ENCODE data around the gene NAT8L.
A peak's percentile ranks its signal among the peaks of the same experiment; 100 is the strongest.

The NAT8L gene

GRCh38 chr4:2046031-2046961 is 12.8 kb upstream of the NAT8L start:
- DNase-seq = no peak

GRCh38 chr4:2047031-2047660 is 12.0 kb upstream of the NAT8L start:
- DNase-seq = no peak

GRCh38 chr4:2047781-2048581 is 11.1 kb upstream of the NAT8L start:
- no peak for DNase-seq

GRCh38 chr4:2048831-2049230 is 10.3 kb upstream of the NAT8L start:
- DNase-seq = no peak

GRCh38 chr4:2049381-2049780 is 9.7 kb upstream of the NAT8L start:
- DNase-seq = no peak

- DNase-seq = no peak
Observed at GRCh38 chr4:2049811-2050210, 9.3 kb upstream of the NAT8L start.

GRCh38 chr4:2051086-2051485 is 8.0 kb upstream of the NAT8L start:
- no peak for DNase-seq

GRCh38 chr4:2054217-2054616 is 4.9 kb upstream of the NAT8L start:
- no peak for DNase-seq

GRCh38 chr4:2057382-2058065 is 1.6 kb upstream of the NAT8L start:
- DNase-seq = no peak

GRCh38 chr4:2058264-2059045 is 672 bp upstream of the NAT8L start:
- DNase-seq = peak in 1 of 2 experiments; percentile 54

- peak; percentile 13 to 52 for DNase-seq
Observed at GRCh38 chr4:2059726-2060602, 837 bp downstream of the NAT8L start.

GRCh38 chr4:2060611-2061185 is 1.6 kb downstream of the NAT8L start:
- DNase-seq = no peak

DNA sequence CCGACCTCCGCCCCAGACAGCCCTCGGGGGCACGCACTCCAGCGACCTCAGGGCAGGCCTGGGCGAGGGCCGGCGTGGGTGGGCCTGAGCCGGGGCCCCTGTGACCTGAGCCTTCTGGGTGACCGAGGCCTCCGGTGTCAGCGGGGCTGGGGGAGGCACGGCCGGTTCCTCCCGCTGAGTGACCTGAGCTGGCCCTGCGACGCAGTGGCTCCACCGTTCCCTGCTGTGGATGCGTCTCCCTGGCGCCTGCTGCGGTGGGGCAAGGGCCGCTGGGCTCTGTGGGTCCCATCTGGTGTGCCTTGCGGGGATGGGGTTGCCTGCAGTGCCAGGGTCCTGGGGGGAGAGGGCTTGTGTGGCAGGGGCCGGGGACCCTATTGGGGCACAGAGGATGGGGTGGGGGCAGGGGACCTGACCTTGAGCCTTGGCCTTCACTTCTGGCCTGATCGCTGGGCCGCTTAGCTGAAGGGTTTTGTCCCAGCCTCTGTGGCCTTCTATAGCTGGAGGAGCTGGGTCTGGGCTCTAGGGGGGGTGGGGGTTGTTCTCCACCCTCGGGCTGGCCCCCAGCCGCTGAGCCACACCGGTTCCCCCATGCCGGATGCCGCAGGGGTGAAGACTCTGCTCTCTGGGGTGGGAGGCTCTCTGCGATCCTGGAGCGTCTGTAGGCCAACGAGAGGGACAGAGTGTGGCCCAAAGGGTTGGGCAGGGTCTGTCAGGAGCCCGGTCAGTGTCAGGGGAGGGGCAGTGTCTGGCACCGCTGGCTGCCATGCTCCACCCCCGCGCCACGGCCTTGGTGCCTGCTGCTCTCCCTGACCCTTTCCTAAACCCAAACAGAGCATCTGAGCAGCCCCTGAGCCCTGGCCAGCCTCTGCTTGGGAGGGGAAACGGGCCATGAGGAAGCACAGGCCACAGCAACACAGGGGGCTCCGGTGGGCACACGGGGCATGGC is 2.3 kb downstream of the NAT8L start:
- DNase-seq = no peak

DNA sequence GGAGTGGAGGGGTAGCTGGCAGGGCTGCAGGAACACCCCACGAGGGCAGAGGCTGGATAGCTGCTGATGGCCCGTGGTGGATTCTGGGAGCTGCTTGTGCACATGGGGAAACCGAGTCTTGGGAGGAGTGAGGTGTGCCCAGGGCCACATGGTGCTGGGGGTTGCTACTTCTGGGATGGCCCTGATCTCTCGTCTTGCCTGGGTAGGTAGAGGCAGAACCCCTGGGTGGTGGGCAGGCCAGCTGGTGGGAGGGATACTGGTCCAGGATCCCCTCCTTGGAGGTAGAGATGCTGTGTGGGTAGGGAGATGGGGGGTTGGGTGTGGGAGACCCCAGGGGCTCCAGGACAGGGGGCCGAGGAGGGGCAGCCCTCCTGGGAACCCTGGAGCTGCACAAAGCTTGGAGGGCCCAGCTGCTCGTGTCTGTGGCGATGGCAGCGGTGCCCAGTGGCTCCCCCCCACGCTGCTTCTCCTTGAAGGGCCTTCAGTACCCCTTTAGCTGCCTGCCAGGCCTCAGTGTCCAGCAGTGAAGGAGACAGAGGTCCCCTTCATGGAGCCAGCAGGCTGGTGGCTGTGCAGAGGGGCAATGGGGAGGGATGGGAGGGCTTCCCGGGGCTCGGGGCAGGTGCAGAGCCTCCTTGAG is 3.2 kb downstream of the NAT8L start:
- no peak for DNase-seq

GRCh38 chr4:2062808-2063524 is 3.8 kb downstream of the NAT8L start:
- no peak for DNase-seq

DNA sequence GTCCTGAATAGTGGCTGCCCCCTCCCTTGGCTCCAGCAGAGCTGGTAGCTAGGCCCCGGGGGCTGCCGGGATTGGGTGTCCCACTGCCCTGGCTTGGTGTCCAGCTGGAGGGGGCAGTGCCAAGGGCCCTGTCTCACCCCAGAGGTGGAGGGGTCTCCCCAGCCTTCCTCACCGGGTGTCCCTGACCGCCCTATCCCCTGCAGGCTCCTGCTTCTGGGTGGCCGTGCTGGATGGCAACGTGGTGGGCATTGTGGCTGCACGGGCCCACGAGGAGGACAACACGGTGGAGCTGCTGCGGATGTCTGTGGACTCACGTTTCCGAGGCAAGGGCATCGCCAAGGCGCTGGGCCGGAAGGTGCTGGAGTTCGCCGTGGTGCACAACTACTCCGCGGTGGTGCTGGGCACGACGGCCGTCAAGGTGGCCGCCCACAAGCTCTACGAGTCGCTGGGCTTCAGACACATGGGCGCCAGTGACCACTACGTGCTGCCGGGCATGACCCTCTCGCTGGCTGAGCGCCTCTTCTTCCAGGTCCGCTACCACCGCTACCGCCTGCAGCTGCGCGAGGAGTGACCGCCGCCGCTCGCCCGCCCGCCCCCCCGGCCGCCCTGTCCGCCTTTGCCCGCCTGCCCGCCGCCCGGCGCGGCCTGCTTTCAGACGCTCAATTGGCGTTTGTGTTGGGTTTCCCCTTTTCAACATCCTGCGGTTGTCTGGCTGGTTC is 4.6 kb downstream of the NAT8L start:
- no peak for DNase-seq

GRCh38 chr4:2064276-2064991 is 5.3 kb downstream of the NAT8L start:
- no peak for DNase-seq
